CD4-positive, alpha-beta T cell treated with Interleukin-10 for 1 hour (primary cell): ENCODE measurements around the gene STRN3.

Source experiments
- DNase-seq: peaks from one replicate; pipeline ENCODE4 v3.0.0-alpha.2; 2020

The STRN3 gene

GRCh38 chr14:30864934-30865333 is 161.2 kb downstream of the STRN3 start:
- no peak for DNase-seq

DNA sequence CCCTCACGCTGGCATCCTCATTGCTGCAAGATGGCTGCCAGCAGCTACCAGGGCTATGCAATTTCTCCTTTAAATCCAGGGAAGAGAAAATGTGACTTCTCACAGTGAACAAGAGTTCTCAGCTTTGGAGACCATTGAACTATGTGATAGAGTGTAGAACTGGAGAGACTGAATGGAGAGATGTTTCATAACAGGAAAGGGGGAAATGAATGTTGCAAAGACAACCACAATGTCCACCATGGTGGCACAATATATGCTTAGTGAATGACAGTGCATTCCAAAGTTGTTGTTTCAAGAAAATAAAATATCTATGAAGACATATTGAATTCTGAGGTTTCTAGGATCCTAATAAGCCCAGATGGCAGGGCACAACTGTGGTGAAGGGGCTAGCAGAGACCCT is 165.0 kb downstream of the STRN3 start:
- no peak for DNase-seq

- DNase-seq, result no peak
Measured at GRCh38 chr14:30855345-30856037, 170.7 kb downstream of the STRN3 start.

GRCh38 chr14:30854492-30854891 is 171.7 kb downstream of the STRN3 start:
- DNase-seq, result no peak

DNA sequence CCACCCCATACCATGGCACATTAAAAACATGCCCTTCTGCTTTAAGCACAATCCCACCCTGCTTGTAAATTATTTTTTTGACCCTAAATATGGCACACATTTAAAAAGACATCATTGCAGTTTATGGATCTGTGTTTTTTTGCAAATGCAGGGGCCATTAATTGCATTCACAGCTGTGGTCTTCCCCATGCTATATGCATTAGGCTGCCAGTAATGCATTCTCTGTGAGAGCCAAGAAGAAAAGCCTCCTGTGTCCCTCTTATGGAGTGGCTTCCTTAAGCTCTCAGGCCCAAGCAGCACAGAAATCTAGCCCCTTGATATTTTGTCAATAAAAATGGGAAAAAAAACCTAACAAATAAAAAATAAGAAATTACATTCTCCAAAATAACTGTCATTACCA is 172.2 kb downstream of the STRN3 start:
- no peak for DNase-seq

GRCh38 chr14:30849983-30850382 is 176.2 kb downstream of the STRN3 start:
- no peak for DNase-seq

GRCh38 chr14:30849354-30849753 is 176.8 kb downstream of the STRN3 start:
- DNase-seq, result no peak

DNA sequence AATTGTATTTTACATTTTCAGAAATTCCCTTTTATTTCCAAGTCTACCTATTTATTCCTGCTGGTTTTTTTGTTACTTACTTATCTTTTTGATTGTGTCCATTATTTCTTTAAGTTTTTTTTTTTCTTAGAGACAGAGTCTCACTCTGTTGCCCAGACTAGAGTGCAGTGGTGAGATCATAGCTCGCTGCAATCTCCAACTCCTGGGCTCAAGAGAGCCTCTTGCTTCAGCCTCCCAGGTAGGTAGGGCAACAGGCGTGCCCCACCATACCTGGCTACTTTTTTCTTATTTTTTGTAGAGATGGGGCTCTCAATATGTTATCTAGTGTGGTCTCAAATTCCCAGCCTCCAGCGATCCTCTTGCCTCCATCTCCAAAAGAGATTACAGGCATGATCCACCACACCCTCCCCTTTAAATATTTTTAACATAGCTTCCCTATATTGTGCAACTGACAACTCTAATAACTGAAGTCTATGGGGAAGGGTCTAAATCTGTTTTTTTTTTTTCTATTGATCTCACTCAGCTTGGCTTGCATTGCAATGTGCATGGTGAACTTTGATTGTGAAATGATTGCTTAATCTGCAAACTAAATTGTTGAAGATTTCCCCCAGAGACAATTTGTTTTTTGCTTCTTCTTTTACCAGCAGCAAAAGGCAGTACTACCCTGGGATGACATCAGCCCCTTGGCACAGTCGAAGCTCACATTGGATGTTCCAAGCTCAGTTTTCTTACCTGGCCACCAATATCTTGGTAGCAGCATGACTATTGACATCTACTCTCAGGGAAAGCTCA is 177.5 kb downstream of the STRN3 start:
- DNase-seq, result no peak
